Activated naive CD4-positive, alpha-beta T cell treated with Interleukin-2 at 50 U/mL for 16 hours (primary cell): ENCODE measurements around the gene RIN3.

ENCODE experiments used
- DNase-seq: peaks from one replicate; pipeline ENCODE4 v3.0.0-alpha.2; 2020

Gene RIN3

GRCh38 chr14:92654239-92654901 lies 140.8 kb downstream of the RIN3 start:
- no peak for DNase-seq

- no peak for DNase-seq
Observed at GRCh38 chr14:92655419-92656201, 142.0 kb downstream of the RIN3 start.

GRCh38 chr14:92656306-92657081 lies 142.9 kb downstream of the RIN3 start:
- no peak for DNase-seq

GRCh38 chr14:92657457-92658142 lies 144.0 kb downstream of the RIN3 start:
- DNase-seq, result no peak

GRCh38 chr14:92658160-92658559 lies 144.6 kb downstream of the RIN3 start:
- DNase-seq, result no peak

- DNase-seq, result no peak
Observed at GRCh38 chr14:92658684-92659083, 145.1 kb downstream of the RIN3 start.

GRCh38 chr14:92659765-92660561 lies 146.4 kb downstream of the RIN3 start:
- no peak for DNase-seq

- no peak for DNase-seq
Observed at GRCh38 chr14:92660571-92660970, 147.0 kb downstream of the RIN3 start.

GRCh38 chr14:92663049-92663448 lies 149.5 kb downstream of the RIN3 start:
- no peak for DNase-seq

- DNase-seq, result no peak
Observed at GRCh38 chr14:92665661-92666110, 152.1 kb downstream of the RIN3 start.

GRCh38 chr14:92666251-92666650 lies 152.7 kb downstream of the RIN3 start:
- no peak for DNase-seq

- no peak for DNase-seq
Observed at GRCh38 chr14:92668276-92668973, 154.8 kb downstream of the RIN3 start.

- DNase-seq, result no peak
Observed at GRCh38 chr14:92670160-92670559, 156.6 kb downstream of the RIN3 start.

GRCh38 chr14:92670643-92671366 lies 157.2 kb downstream of the RIN3 start:
- DNase-seq, result no peak

GRCh38 chr14:92673601-92674150 lies 160.1 kb downstream of the RIN3 start:
- DNase-seq, result no peak

GRCh38 chr14:92675421-92675820 lies 161.8 kb downstream of the RIN3 start:
- no peak for DNase-seq

GRCh38 chr14:92675976-92676375 lies 162.4 kb downstream of the RIN3 start:
- no peak for DNase-seq

- DNase-seq, result no peak
Observed at GRCh38 chr14:92676403-92677086, 163.0 kb downstream of the RIN3 start.

GRCh38 chr14:92677087-92677668 lies 163.6 kb downstream of the RIN3 start:
- DNase-seq, result peak; percentile 69
